MM.1S (cell line): ENCODE results near the gene CFAP126.
A peak's percentile ranks its signal among the peaks of the same experiment; 100 is the strongest.
"Not testable (repeated sequence)": the region's sequence is repeated elsewhere in the genome, so short reads cannot be mapped to it uniquely, and the experiment has no call there.

Experiments
- DNase-seq: peaks from one replicate; pipeline ENCODE4 v3.0.0-alpha.2; 2015
- H2AFZ ChIP-seq: fragments of 300-600 bp; sonication (generic); 2 replicates; pipeline ENCODE4 v1.6.0; 2016; ENCODE audit warnings: antibody characterized with exemption, low read length
- H3F3A ChIP-seq: fragments of 300-600 bp; sonication (generic); 2 replicates; pipeline ENCODE4 v1.6.1; 2016; ENCODE audit warnings: mild to moderate bottlenecking, antibody characterized with exemption, low read length, moderate library complexity, mixed read lengths; ENCODE audit not compliant: insufficient read depth
- H3K27ac ChIP-seq: fragments of 300-600 bp; sonication (generic); 2 replicates; pipeline ENCODE4 v1.5.1; 2016; ENCODE audit warnings: mild to moderate bottlenecking, low read length
- H3K27me3 ChIP-seq: fragments of 300-600 bp; sonication (generic); replicated peaks from 2 replicates; pipeline ENCODE4 v1.6.0; 2016; ENCODE audit warnings: low read length; ENCODE audit not compliant: insufficient read depth
- H3K36me3 ChIP-seq: fragments of 300-600 bp; sonication (generic); replicated peaks from 2 replicates; pipeline ENCODE4 v1.6.1; 2016; ENCODE audit warnings: mild to moderate bottlenecking, low read length, mixed read lengths; ENCODE audit not compliant: insufficient read depth
- H3K4me1 ChIP-seq: fragments of 300-600 bp; sonication (generic); 2 replicates; pipeline ENCODE4 v1.6.1; 2016; ENCODE audit warnings: low read length, mixed read lengths
- H3K4me2 ChIP-seq: fragments of 300-600 bp; sonication (generic); 2 replicates; pipeline ENCODE4 v1.6.0; 2016; ENCODE audit warnings: low read depth, low read length
- H3K4me3 ChIP-seq: fragments of 300-600 bp; sonication (generic); 2 replicates; pipeline ENCODE4 v1.5.1; 2016; ENCODE audit warnings: low read length, mixed read lengths
- H3K79me2 ChIP-seq: fragments of 300-600 bp; sonication (generic); 2 replicates; pipeline ENCODE4 v1.6.1; 2016; ENCODE audit warnings: mixed run types, low read length, mixed read lengths
- H3K9ac ChIP-seq: fragments of 300-600 bp; sonication (generic); 2 replicates; pipeline ENCODE4 v1.6.1; 2016; ENCODE audit warnings: low read length, mixed read lengths
- H3K9me2 ChIP-seq: fragments of 300-600 bp; sonication (generic); replicated peaks from 2 replicates; pipeline ENCODE4 v1.6.1; 2016; ENCODE audit warnings: mild to moderate bottlenecking, low read length, mixed read lengths; ENCODE audit not compliant: insufficient read depth
- H3K9me3 ChIP-seq: fragments of 300-600 bp; sonication (generic); replicated peaks from 2 replicates; pipeline ENCODE4 v1.6.1; 2016; ENCODE audit warnings: mild to moderate bottlenecking, low read length, mixed read lengths; ENCODE audit not compliant: insufficient read depth
- H4K20me1 ChIP-seq: fragments of 300-600 bp; sonication (generic); 2 replicates; pipeline ENCODE4 v1.6.1; 2016; ENCODE audit warnings: mild to moderate bottlenecking, low read length, moderate library complexity, mixed read lengths; ENCODE audit not compliant: insufficient read depth
- EZH2 ChIP-seq: fragments of 300-600 bp; sonication (generic); optimal IDR thresholded peaks from 2 replicates; pipeline ENCODE3; 2017; ENCODE audit warnings: low read depth, mild to moderate bottlenecking, antibody characterized with exemption, low read length, mixed read lengths
- EZH2phosphoT487 ChIP-seq: fragments of 300-600 bp; sonication (generic); IDR thresholded peaks from 2 replicates; pipeline ENCODE4 v1.6.1; 2018; ENCODE audit warnings: antibody characterized with exemption, low read length
- TF ChIP-seq, protein P1 (sequence below): fragments of 300-600 bp; sonication (generic); IDR thresholded peaks from 2 replicates; pipeline ENCODE4 v1.5.1; 2016; ENCODE audit warnings: antibody characterized with exemption, low read length, mixed read lengths

CFAP126 gene

DNA sequence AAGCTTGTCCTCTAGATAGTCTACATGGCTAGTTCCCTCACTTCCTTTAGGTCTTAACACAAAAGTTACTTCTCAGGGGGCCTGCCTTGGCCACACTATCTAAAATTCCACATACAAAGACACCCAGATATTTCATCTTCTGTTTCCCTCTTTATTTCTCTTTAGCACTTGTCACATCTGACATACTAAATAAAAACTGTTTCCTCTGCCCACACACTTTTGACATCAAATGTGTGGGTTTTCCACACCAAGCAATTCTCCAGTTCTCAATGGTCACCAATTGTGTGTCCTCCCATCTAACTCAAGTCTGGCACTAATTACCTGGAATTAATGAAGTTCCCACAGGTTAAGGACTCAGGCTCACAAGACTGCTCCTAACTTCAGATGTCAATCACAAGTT lies 25.5 kb upstream of the CFAP126 start:
- no peaks in the 10 kb centered on the region for H3K9me3 ChIP-seq
- H3K36me3 ChIP-seq, result no peaks in the 10 kb centered on the region
- H3K4me2 ChIP-seq, result no peak overlapping the region
- no peak for DNase-seq
- H3K9ac ChIP-seq, result no peak overlapping the region
- no peaks in the 10 kb centered on the region for H3K9me2 ChIP-seq
- H3K4me1 ChIP-seq, result peaks cover 1% of the 10 kb centered on the region
- no peaks in the 10 kb centered on the region for H4K20me1 ChIP-seq
- peaks cover 2% of the 10 kb centered on the region; the same call in 1 of the 2 replicates for H3F3A ChIP-seq
- H3K27me3 ChIP-seq, result no peaks in the 10 kb centered on the region
- TF ChIP-seq, protein P1, sequence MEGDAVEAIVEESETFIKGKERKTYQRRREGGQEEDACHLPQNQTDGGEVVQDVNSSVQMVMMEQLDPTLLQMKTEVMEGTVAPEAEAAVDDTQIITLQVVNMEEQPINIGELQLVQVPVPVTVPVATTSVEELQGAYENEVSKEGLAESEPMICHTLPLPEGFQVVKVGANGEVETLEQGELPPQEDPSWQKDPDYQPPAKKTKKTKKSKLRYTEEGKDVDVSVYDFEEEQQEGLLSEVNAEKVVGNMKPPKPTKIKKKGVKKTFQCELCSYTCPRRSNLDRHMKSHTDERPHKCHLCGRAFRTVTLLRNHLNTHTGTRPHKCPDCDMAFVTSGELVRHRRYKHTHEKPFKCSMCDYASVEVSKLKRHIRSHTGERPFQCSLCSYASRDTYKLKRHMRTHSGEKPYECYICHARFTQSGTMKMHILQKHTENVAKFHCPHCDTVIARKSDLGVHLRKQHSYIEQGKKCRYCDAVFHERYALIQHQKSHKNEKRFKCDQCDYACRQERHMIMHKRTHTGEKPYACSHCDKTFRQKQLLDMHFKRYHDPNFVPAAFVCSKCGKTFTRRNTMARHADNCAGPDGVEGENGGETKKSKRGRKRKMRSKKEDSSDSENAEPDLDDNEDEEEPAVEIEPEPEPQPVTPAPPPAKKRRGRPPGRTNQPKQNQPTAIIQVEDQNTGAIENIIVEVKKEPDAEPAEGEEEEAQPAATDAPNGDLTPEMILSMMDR, result no peak
- TF ChIP-seq EZH2phosphoT487 (no peak), EZH2 (no peak)
- no peaks in the 10 kb centered on the region for H3K79me2 ChIP-seq
- no peak overlapping the region for H2AFZ ChIP-seq
- no peak overlapping the region for H3K4me3 ChIP-seq
- H3K27ac ChIP-seq, result no peak overlapping the region

DNA sequence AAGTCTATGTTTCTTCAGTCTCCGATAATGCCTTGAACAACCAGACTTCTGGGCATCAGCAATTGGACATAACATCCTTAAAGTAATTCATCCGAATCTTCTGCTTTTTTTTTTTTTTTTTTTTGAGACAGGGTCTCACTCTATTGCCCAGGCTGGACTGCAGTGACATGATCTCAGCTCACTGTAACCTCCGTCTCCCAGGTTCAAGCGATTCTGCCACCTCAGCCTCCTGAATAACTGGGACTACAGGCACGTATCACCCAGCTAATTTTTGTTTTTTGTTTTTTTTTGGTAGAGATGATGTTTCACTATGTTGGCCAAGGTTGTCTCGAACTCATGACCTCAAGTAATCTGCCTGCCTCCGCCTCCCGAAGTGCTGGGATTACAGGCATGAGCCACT lies 23.9 kb upstream of the CFAP126 start:
- Histone ChIP-seq H3K79me2 (no peaks in the 10 kb centered on the region), H3K4me2 (no peak overlapping the region), H2AFZ (no peak overlapping the region), H3K4me3 (no peak overlapping the region), H3K36me3 (no peaks in the 10 kb centered on the region), H3K27ac (no peak overlapping the region), H3K9me3 (no peaks in the 10 kb centered on the region), H3K9ac (no peak overlapping the region), H3K4me1 (no peaks in the 10 kb centered on the region; the same call in 1 of the 2 replicates), H4K20me1 (no peaks in the 10 kb centered on the region), H3F3A (no peaks in the 10 kb centered on the region), H3K27me3 (no peaks in the 10 kb centered on the region), H3K9me2 (no peaks in the 10 kb centered on the region)
- TF ChIP-seq EZH2phosphoT487, result no peak
- TF ChIP-seq EZH2, result no peak
- TF ChIP-seq, protein P1, result no peak
- no peak for DNase-seq

- H3K9ac ChIP-seq, H3K9me2 ChIP-seq, H3K79me2 ChIP-seq, H3K4me1 ChIP-seq, H3K4me3 ChIP-seq, H3F3A ChIP-seq, H2AFZ ChIP-seq, DNase-seq, H3K4me2 ChIP-seq, H3K27ac ChIP-seq, H3K27me3 ChIP-seq, H3K9me3 ChIP-seq, H3K36me3 ChIP-seq, H4K20me1 ChIP-seq: not testable (repeated sequence)
These were observed 23.5 kb upstream of the CFAP126 start for GRCh38 chr1:161391136-161391535.

DNA sequence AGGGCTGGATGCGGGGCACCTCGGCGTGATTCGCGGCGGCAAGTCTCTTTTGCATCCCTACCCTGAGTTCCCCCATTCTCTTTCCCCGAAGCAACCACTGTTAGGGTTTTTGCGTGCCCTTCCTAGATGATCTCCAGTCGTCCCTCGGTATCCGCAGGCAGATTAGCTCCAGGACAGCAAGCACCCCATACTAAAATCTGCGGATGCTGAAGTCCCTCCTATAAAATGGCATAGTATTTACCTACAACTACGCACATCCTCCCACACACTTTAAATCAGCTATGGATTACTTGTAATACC lies 22.8 kb upstream of the CFAP126 start:
- Histone ChIP-seq H3K27ac (peak overlapping the region; percentile 2; the same call in 1 of the 2 replicates), H3K36me3 (no peaks in the 10 kb centered on the region), H4K20me1 (no peaks in the 10 kb centered on the region), H3K9me3 (no peaks in the 10 kb centered on the region), H3K4me1 (no peaks in the 10 kb centered on the region; the same call in 1 of the 2 replicates), H3K27me3 (no peaks in the 10 kb centered on the region), H3F3A (no peaks in the 10 kb centered on the region), H3K79me2 (no peaks in the 10 kb centered on the region), H3K4me3 (peak overlapping the region; percentile 89), H3K9me2 (no peaks in the 10 kb centered on the region), H3K9ac (peak overlapping the region; percentile 78), H3K4me2 (peak overlapping the region; percentile 86), H2AFZ (peak overlapping the region; percentile 99)
- TF ChIP-seq EZH2phosphoT487 (no peak), EZH2 (no peak)
- TF ChIP-seq, protein P1, result no peak
- DNase-seq, result no peak
